ENCODE measurements around the gene PADI1.

The PADI1 gene

DNA sequence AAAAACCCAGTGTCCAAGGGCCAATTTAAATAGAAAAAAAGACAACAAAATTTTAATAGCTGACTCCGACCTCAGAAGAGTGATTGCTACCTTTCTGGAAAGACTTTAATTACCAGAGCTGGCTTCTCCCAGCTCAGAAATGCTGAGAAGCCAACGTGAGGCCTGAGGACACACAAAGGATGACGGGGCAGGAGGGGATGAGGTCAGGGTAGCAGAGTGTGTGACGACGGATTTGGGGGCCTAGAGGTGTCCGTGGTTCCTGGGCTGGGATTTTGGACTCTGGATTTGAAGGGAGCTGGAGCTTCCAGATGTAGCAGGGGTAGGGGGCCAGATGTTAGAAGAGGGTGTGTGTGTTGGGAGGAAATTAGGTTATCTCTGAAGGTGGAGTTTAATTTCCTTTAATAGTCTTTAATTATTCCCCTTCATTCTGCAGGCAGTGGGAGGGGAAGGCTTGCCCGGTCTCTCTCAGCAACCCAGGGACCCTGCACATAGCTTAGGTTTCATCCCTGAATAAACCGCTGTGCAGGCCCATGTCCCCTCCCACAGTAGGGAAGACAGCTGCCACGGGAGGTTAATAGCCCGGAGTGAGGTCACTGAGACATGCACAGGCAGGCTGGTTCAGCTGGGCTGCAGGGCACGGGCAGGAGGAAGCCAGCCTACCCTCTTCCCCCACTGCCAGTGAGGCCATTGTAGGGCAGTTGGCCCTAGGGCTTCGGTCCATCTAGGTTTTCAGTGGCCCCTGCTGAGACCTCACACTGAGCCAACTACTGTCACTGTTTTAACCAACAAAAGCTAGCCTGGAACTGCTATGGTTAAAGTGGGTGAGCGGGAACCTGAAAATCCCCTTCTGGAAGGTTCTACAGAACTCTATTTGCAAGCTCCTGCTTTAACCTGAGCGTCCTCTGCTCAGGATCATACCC lies 40.2 kb downstream of the PADI1 start:
- no peak for DNase-seq

- DNase-seq, result no peak
These were observed 40.9 kb downstream of the PADI1 start for GRCh38 chr1:17245816-17246325.

DNA sequence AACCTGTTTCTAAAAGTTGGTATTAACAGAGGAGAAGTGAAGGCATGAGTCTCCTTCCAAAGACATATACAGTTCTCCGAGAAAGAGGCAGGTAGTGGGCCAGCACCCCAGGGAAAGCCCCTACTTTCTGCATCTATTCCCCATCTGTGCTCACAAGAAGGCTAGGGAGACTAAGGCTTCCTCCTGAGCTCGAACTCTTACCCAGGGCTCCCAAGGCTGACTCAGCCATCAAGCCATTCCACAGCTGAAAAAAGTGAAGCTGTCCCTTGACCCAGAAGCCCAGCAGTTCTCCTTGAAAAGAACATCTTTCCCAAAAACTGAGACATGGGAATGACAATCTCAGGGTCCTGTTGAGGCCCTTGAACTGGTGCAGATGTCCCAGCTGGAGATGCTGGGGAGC lies 42.0 kb downstream of the PADI1 start:
- DNase-seq, result no peak

GRCh38 chr1:17248781-17249180 lies 43.9 kb downstream of the PADI1 start, which contains the start of gene PADI3:
Gene PADI3 (plus strand): TSS chr1:17249098. CDS start chr1:17249138, 40 bp downstream.
- no peak for DNase-seq

DNA sequence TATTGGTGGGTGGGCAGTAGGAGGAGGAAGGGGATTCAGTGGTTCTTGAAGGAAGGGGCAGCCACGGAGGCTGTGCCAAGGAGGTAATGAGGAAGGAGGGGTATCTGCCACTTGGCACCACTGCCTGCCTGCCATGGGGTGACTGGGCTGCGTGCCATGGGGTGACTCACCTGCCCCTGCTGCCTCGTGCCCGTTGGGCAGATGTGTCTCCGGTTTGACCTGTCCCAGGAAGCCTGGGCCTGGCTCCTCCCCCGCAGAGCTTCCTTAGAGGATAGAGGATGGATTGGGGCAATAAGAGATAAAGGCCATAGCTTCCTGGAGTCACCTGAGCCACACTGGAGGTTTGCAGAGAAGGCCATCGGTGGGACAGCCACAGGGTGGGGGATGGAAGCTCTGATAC lies 45.7 kb downstream of the PADI1 start:
- DNase-seq, result no peak

- no peak for DNase-seq
These were observed 46.3 kb downstream of the PADI1 start for GRCh38 chr1:17251246-17251645.

DNA sequence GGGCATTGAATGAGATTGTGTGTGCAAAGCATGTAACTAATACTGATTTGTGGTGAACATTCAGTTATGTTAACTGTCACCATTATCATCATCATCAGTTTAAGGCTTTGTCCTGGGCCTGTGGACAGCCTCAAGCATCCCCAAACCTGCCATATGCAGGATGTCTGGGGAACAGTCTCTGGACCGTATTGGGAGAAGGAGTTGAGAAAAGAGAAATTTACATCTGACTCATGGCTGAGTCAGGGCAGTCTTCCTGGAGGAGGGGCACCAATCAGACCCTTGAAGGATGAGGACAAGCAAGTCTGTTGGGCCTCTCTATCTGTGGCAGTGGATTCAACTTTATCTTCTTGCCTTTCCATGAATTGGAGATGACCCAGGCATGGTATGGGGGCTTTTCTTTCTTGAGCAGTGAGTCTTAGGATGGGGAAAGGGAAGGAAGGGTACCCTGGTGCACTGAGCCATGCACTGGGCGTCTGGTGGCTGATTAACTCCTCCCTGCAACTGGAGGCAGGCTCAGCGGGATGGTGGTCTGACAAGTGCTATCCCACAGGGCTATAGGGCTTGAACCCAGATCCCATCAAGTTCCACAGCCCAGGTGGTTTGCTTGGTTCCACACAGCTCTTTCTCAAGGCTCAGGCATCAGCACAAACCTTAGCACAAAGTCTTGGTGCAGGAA lies 46.9 kb downstream of the PADI1 start:
- DNase-seq, result no peak

- DNase-seq, result no peak
These were observed 50.4 kb downstream of the PADI1 start for GRCh38 chr1:17255336-17255735.

DNA sequence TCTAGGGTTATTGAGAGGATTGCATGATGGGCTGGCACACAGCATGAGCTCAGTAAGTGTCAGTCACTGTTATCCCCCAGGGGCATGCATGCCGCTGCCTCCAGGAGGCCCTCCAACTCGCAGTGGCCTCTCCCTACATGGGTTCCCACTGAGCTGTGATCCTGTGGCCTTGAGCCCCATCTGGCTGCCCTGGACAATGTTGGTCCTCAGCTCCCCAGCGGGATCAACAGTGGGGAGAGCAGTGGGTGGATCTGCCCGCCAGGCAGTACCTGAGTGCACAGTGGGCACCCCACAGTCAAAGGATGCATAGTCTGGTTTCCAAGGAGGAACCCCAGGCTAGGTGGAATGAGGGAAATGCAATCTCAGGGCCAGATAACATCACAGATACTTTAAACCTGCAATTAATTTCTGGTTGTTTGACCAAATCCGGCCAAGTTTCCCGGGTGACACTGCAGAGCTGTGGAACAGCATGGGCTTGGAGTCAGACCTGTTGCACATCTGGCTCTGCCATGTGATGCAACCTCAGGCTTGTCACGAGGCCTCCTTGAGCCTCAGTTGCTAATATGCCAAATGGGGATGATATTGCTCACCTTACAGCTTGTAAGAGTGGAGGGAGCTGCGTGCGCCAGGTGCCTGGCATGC lies 53.3 kb downstream of the PADI1 start:
- DNase-seq, result no peak

GRCh38 chr1:17258758-17259130 lies 53.8 kb downstream of the PADI1 start:
- DNase-seq, result no peak

DNA sequence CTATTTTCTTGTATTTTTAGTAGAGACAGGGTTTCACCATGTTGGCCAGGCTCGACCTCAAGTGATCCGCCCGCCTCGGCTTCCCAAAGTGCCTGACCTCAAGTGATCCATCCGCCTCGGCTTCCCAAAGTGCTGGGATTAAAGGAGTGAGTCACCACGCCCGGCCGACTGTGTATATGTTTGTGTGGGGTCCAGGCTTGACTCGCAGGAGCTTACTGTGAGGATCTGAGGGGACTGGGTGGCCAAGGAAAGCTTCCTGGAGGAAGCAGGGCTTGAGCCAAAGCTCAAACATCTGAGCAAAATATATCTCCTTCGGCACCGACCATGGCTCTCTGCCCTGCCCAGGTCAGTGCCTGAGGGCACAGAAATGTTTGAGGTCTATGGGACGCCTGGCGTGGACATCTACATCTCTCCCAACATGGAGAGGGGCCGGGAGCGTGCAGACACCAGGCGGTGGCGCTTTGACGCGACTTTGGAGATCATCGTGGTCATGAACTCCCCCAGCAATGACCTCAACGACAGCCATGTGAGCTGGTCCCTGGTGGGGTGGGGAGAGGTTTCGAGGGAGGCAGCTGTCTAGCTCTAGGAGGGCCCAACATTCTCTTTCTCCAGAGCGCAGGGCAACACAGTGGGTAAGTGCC lies 54.4 kb downstream of the PADI1 start:
- DNase-seq, result no peak

- DNase-seq, result no peak
These were observed 55.3 kb downstream of the PADI1 start for GRCh38 chr1:17260264-17260663.

DNA sequence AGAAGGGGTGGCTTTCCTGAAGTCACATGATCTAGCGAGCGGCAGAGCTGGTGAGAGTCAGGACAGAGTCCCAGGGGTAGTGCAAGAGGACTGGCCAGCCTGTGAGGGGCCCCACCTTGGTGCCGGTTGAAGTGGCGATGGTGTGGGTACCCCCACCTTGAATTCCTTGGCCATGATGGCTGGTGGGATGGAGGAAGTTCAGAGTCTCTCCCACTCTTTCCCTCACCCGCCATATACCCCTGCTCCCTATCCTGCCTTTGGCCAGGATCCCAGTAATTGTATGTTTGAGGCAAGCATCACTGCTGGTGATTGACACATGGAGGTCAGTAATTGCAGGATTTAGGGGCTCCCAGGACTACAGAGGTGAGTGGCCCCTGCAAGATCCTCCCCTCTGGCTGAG lies 55.8 kb downstream of the PADI1 start:
- no peak for DNase-seq

GRCh38 chr1:17263936-17264335 lies 59.0 kb downstream of the PADI1 start:
- DNase-seq, result no peak

DNA sequence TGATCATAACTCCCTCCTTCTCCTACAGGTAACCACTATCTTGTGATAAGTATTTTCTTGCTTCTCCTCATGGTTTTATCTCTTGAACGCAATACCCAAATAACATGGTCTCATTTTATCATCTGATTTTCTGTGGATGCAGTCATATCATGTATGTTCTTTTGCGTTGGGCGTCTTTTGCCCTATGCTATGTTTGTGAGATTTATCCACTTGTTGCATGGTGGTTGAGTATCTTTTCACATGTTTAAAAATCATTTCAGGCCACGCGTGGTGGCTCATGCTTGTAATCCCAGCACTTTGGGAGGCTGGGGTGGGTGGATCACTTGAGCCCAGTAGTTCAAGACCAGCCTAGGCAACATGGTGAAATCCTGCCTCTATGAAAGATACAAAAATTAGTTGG lies 59.5 kb downstream of the PADI1 start:
- no peak for DNase-seq

- DNase-seq, result no peak
These were observed 60.2 kb downstream of the PADI1 start for GRCh38 chr1:17265162-17265561.

- DNase-seq, result no peak
These were observed 61.0 kb downstream of the PADI1 start for GRCh38 chr1:17265950-17266349.

DNA sequence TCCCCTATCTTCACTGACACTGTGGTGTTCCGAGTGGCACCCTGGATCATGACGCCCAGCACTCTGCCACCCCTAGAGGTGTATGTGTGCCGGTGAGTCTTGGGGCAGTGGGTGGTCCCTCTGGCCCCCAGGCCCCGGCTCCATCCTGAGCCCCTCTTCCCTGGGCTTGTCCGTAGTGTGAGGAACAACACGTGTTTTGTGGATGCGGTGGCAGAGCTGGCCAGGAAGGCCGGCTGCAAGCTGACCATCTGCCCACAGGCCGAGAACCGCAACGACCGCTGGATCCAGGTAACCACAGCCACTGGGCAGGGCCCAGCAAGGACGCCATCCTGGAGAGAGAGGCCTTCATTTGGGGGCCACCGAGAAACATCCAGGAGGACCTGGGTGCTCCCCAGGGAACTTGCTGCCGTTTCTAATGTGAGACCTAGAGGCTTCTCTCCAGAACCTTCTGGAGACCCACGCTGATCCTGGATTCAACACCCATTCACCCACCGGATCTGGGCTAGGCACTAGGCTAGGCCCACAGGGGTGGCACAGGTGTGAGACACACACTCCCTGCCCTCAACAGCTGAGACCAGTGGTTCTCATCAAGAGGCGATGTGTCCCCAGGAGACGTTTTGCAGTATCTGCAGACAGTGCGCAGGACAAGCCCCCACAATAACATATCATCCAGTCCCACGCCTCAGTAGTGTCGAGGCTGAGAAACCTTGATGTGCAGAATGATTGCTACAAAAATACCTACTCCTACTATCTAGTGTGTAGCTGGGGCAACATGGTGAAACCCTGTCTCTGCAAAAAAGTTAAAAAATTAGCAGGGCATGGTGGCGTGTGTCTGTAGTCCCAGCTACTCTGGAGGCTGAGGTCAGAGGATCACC lies 66.2 kb downstream of the PADI1 start:
- DNase-seq, result no peak

DNA sequence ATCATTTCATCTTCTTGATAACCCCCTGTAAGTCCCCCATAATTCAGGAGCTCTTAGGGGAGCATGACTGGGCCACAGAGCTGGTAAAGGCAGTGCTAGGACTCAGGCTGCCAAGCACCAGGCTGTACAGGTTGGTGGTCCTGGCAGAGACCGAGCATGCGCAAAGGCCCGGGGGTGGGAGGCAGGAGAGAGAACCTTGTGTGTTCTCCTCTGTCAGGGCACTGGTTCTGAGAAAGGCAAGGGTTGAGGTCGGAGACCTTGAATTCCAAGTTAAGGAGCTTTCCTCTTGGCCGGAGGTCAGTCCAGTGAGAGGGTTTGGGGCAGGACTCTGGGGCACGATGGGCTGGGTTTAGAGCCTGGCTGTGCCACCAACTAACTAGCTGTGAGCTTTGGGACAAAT lies 67.1 kb downstream of the PADI1 start:
- no peak for DNase-seq

DNA sequence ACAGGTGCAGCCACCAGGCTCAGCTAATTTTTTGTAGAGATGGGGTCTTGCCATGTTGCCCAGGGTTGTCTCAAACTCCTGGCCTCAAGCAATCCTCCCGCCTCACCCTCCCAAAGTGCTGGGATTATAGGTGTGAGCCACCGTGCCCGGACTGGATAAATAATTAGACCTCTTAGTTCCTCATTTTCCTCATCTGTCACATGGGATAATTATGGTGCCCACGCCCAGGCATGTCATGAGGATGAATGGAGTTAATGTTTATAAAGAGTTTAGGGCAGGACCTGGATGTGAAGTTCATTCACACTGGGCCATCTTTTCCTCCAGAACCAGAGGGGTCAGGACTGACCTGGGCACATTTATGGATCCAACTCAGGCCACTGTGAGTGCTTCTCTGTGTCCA lies 67.7 kb downstream of the PADI1 start:
- no peak for DNase-seq

GRCh38 chr1:17273096-17273495 lies 68.2 kb downstream of the PADI1 start:
- no peak for DNase-seq

All from T-helper 1 cell (primary cell).